GM12865 (cell line): Measurements from ENCODE around the gene HAND2.

Experiments
- DNase-seq: peaks from one replicate; pipeline ENCODE4 v3.0.0; 2010; ENCODE audit warnings: low read depth
- H3K4me3 ChIP-seq: 2 replicates; pipeline ENCODE4 v1.5.1; 2011; ENCODE audit warnings: mild to moderate bottlenecking, low read depth, low read length, control low read depth
- TF ChIP-seq, protein P1 (sequence below): IDR thresholded peaks from 2 replicates; pipeline ENCODE4 v1.5.1; 2011; ENCODE audit warnings: low read length, control low read depth, low read depth, inconsistent platforms; ENCODE audit not compliant: insufficient read depth; ENCODE audit errors: missing control alignments

HAND2 gene

DNA sequence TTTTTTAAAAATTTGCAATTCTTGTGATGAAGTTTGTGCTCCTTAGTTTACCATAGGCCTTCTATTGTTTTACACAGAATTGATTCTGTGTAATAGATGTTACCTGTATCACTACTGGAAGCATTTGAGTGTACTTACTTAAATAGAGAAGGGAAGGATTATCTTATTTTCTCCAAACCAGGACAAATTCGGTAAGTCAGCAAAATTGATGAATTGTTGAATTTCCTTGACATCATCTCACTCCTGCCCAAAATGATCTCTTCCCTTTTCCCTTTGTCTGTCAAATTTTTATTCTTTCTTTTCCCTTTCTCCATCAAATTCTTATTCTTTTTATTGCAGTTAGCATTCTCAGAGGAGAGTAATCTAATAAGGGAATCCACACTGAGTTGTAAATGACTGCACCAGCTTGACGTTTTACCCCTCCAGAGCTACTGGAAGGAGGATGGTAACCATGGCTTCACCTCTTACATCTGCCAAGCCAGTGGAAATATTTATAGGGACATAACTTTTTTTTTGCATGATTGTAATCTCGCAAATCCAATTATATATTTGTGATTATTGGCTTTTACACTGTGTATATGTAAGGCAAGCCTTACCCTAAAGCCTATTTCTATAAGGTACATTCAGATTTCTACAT, 42.6 kb upstream of the HAND2 start:
- no peak for DNase-seq
- no peak overlapping the region for H3K4me3 ChIP-seq
- TF ChIP-seq, protein P1, sequence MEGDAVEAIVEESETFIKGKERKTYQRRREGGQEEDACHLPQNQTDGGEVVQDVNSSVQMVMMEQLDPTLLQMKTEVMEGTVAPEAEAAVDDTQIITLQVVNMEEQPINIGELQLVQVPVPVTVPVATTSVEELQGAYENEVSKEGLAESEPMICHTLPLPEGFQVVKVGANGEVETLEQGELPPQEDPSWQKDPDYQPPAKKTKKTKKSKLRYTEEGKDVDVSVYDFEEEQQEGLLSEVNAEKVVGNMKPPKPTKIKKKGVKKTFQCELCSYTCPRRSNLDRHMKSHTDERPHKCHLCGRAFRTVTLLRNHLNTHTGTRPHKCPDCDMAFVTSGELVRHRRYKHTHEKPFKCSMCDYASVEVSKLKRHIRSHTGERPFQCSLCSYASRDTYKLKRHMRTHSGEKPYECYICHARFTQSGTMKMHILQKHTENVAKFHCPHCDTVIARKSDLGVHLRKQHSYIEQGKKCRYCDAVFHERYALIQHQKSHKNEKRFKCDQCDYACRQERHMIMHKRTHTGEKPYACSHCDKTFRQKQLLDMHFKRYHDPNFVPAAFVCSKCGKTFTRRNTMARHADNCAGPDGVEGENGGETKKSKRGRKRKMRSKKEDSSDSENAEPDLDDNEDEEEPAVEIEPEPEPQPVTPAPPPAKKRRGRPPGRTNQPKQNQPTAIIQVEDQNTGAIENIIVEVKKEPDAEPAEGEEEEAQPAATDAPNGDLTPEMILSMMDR = no peak

DNA sequence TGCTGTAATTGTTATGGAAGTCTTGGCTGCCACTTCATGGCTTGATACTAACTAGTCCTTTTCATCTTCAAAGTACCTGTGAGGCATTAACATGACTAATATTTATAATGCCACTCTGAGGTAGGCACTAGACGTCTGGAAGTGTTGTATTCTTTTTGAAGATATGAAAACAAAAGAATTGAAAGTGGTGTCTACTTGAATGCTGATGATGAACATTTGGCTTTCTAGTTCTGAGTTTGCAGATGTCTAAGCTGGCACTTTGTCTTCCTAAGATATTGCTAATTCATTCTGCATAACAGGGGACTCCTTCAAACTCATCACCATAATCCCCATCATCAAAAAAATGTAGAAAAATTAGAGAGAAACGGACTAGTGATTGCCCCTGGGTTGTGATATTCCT, 41.6 kb upstream of the HAND2 start:
- TF ChIP-seq, protein P1 = no peak
- no peak for DNase-seq
- no peak overlapping the region for H3K4me3 ChIP-seq

DNA sequence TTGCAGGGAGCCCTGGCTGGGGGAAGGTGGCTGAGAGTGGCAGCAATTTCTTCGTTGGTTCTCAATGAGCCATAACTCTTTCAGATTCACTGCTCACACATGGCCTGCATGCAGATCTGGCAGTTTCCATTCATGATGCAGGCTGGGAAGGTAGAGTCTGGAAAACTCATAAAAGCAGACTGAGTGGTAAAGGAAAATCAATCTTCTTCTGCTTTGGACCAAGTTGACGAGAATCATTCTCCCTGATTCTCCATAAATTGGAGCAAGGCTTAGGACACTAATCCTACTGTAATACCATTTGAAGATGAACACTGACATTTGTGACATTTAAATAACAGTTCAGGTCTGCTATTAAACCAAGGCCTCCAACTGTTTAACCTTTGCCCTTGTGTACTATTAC, 35.3 kb upstream of the HAND2 start:
- TF ChIP-seq, protein P1 = no peak
- no peak for DNase-seq
- no peak overlapping the region for H3K4me3 ChIP-seq

DNA sequence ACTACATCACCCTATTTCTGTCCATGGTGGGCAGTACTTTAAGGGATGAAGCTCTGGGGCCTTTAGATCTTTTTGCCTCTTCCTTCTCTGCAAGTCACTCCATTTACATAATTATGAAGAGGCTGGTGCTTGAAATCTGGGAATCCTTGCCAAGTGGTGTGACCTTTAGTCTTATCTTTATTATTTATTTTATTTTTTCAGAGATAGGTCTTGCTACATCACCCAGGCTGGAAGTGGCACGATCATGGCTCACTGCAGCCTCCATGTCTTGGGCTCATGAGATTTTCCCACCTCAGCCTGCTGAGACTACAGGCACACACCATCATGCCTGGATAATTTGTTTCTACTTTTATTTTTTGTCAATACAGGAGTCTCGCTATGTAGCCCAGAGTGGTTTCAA, 34.4 kb upstream of the HAND2 start:
- DNase-seq = no peak
- no peak overlapping the region for H3K4me3 ChIP-seq
- TF ChIP-seq, protein P1 = no peak

DNA sequence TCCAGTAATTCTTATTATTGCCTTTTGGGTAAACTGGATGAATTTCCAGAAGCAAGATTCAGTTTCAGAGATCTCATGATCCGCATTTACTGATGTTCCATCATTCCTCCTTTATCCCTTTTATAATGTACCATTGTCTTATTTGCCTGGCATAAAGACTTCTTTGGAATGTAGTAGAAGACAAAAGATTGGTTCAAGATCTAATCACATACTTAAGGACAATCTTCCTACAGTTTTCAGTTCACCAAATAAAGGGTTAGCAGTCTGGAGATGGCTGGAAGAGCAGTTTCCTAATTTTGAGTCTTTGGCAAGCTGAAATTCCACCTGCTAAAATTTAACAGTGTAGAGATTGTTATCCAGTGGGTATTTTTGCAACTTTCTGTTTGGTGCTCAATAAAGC, 30.9 kb upstream of the HAND2 start:
- DNase-seq = no peak
- TF ChIP-seq, protein P1 = no peak
- no peak overlapping the region for H3K4me3 ChIP-seq

DNA sequence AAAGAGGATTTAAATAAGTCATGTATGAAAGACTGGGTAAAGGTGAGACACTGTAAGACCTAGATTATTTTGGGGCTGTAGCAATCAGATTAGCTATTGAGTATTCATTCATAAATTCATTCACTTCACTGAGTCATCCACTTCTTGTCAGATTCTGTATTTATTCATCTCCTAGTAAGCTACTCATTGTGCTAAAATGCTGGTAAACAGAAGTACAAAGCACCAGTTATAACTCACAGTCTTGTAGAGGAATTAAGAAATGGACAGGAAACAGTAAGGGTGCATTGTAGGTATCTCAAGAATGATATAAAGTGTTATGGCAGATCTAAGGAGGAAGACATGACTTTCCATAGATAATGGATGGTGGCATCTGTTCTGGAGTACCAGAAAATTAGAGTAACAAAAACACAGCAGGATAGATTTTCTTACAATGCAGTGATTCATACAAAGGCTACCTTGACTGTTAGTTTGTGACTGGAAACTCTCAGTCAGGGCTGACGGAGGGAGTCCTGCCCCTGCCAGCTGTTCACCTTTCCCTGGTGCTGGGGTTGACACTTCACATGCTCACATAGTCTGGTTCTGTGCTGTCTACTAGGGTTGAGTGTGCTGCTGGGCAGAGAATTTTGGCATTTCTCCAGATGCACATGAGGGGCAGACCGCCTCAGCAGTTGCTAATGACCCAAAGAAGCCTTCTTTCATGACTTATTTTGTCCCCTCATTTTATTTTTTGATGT, 26.5 kb upstream of the HAND2 start:
- TF ChIP-seq, protein P1 = no peak
- DNase-seq = no peak
- H3K4me3 ChIP-seq = no peak overlapping the region

DNA sequence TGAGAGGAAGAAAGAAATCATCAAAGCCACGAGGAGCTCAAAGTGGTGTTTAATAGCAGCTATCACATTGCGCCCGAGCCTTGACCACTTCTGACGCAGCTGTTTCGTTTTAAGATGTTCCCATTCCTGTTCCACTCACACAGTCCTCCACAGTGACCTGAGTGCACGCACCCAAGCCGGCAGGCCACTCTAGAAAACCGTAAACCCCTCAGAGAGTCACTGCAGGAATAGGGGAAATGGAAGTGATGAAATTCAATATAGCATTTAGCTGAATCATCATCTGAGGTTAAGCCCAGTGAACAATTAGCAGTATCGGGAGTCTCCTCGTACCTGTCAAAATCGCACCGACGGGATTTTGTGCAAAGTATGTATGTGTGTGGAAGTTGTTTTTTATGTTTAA, 17.9 kb upstream of the HAND2 start:
- H3K4me3 ChIP-seq = no peak overlapping the region
- TF ChIP-seq, protein P1 = no peak
- DNase-seq = no peak
